ENCODE data around the gene POU2F3.

The POU2F3 gene

GRCh38 chr11:120210626-120211521 is 29.1 kb upstream of the POU2F3 start, which contains the start of gene OAF:
Gene OAF, plus strand, starts transcription at chr11:120211032. Its CDS starts 248 bp downstream, at chr11:120211280.
- peak; percentile 44 for DNase-seq (ENCODE audit: low spot score)

GRCh38 chr11:120211522-120212258 is 28.2 kb upstream of the POU2F3 start:
- no peak for DNase-seq (ENCODE audit: low spot score)

GRCh38 chr11:120212259-120212878 is 27.6 kb upstream of the POU2F3 start:
- DNase-seq (ENCODE audit: low spot score): no peak

- DNase-seq (ENCODE audit: low spot score): no peak
These were observed 27.0 kb upstream of the POU2F3 start for GRCh38 chr11:120212926-120213325.

GRCh38 chr11:120214581-120214980 is 25.4 kb upstream of the POU2F3 start:
- no peak for DNase-seq (ENCODE audit: low spot score)

GRCh38 chr11:120215634-120216033 is 24.3 kb upstream of the POU2F3 start:
- no peak for DNase-seq (ENCODE audit: low spot score)

- no peak for DNase-seq (ENCODE audit: low spot score)
These were observed 23.4 kb upstream of the POU2F3 start for GRCh38 chr11:120216426-120217102.

GRCh38 chr11:120217526-120217925 is 22.4 kb upstream of the POU2F3 start:
- DNase-seq (ENCODE audit: low spot score): no peak

- DNase-seq (ENCODE audit: low spot score): peak; percentile 68
These were observed 21.8 kb upstream of the POU2F3 start for GRCh38 chr11:120217941-120218694.

- DNase-seq (ENCODE audit: low spot score): no peak
These were observed 21.3 kb upstream of the POU2F3 start for GRCh38 chr11:120218695-120219033.

GRCh38 chr11:120219232-120219937 is 20.6 kb upstream of the POU2F3 start:
- no peak for DNase-seq (ENCODE audit: low spot score)

- DNase-seq (ENCODE audit: low spot score): no peak
These were observed 19.8 kb upstream of the POU2F3 start for GRCh38 chr11:120219938-120220746.

GRCh38 chr11:120220747-120221037 is 19.2 kb upstream of the POU2F3 start:
- no peak for DNase-seq (ENCODE audit: low spot score)

- DNase-seq (ENCODE audit: low spot score): no peak
These were observed 18.7 kb upstream of the POU2F3 start for GRCh38 chr11:120221115-120221752.

GRCh38 chr11:120222916-120223315 is 17.0 kb upstream of the POU2F3 start:
- no peak for DNase-seq (ENCODE audit: low spot score)

- no peak for DNase-seq (ENCODE audit: low spot score)
These were observed 16.1 kb upstream of the POU2F3 start for GRCh38 chr11:120223793-120224192.

GRCh38 chr11:120224361-120224760 is 15.6 kb upstream of the POU2F3 start:
- no peak for DNase-seq (ENCODE audit: low spot score)

GRCh38 chr11:120224972-120225909 is 14.7 kb upstream of the POU2F3 start:
- DNase-seq (ENCODE audit: low spot score): no peak
